GM20431 (cell line): ENCODE data around the gene HOXA13.

Source experiments
- in situ Hi-C: fragments of 300-500 bp; cut with MseI, MboI; formaldehyde crosslinking; loops from one replicate; pipeline ENCODE4 v1.15.0; 2020; ENCODE audit warnings: low sequenced_read_pairs; ENCODE audit not compliant: unreplicated experiment

The HOXA13 gene

GRCh38 chr7:27210441-27211083 lies 10.7 kb upstream of the HOXA13 start:
- in situ Hi-C loops = loop anchor here (25.0 kb wide), 1 partner anchor 352 kb away; no protein-coding TSS in a partner anchor

- in situ Hi-C loops = loop anchor here (10.0 to 25.0 kb wide), 2 partner anchors 352 to 715 kb away; no protein-coding TSS in a partner anchor
These were observed 10.1 kb upstream of the HOXA13 start for GRCh38 chr7:27209933-27210440.

DNA sequence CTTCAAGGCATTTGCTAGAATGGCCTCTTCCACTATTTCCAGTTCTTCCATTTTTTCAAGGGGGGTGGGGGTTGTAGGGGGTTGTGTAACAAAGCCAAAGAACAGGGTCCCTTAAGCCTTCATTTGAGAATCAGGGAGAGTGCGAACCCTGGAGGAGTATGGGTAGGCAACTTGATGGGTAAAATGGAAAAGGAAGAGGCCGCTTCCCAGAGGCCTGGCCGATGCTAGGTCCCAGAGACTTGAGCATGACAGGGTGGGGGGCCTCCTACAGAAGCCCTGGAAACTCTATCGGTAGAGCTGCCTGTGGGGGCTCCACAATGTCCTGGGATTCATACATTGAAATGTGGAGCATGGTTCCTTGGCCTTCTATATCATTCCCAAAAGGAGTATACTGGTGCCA lies 9.1 kb upstream of the HOXA13 start:
- in situ Hi-C loops = loop anchor here (10.0 to 25.0 kb wide), 2 partner anchors 353 to 716 kb away; no protein-coding TSS in a partner anchor

DNA sequence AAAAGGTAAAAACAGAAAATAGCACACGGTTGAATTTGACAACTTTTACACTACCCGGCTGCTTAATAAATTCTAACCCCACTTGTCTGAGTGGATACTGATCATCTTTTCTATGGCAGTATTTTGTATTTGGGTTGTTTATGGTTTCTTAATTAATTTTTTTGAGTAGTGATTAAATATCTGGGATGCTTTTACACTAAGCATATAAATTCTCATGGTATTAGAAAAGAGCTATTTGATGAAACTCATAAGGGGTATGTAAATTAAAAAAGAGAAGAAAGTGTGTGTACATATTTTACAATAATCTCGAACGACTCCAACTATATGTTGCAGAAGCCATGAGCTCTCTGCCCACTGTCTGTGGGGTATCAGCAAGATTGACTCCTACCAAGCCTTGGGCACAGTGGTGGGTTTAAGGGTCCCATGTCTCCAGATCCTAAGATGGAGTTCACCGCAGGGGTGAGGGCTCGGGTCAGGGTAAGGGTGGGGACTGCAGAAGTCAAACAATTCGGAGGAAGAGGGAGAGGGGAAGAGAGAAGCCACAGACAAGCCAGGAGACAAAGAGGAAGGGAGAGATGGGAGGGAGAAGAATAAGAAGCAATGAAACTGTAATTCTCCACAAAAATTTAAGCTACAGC lies 7.6 kb upstream of the HOXA13 start:
- in situ Hi-C loops = loop anchor here (10.0 to 25.0 kb wide), 2 partner anchors 355 to 717 kb away; no protein-coding TSS in a partner anchor

GRCh38 chr7:27205325-27206280 lies 5.7 kb upstream of the HOXA13 start:
- in situ Hi-C loops = loop anchor here (10.0 to 25.0 kb wide), 2 partner anchors 357 to 719 kb away; no protein-coding TSS in a partner anchor

- in situ Hi-C loops = loop anchor here (10.0 to 25.0 kb wide), 2 partner anchors 357 to 720 kb away; no protein-coding TSS in a partner anchor
These were observed 5.0 kb upstream of the HOXA13 start for GRCh38 chr7:27204851-27205322.

DNA sequence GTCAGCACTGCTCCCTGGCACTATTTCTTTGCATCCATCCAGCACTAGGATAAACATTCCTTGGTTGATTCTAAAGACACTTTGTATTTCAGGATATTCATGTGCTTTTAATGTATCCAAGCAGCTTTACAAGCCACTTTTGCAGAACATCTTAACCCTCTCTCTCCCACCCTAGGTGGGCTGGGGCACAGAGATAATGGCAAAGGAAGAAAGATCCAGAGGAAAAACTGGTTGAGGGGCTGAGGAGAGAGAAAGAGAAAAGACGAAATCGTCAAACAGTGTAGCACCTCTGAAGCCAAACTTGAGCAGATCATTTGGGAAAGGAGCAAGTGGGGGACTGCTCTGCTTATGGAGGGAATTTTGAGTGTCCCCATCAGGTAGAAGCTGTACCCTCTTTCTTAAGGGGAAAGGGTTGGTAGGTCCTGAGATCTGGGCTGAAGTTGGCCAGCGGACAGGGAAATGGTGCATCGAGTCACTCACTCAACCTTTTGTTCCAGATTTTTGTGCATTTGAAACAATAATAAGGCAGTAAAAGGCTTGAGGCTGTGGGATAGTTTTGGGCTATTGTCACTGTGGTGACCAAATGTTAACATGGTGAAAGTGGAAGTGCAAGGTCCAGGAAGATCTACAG lies 4.2 kb upstream of the HOXA13 start:
- in situ Hi-C loops = loop anchor here (10.0 to 25.0 kb wide), 2 partner anchors 358 to 721 kb away; no protein-coding TSS in a partner anchor

GRCh38 chr7:27203365-27203953 lies 3.6 kb upstream of the HOXA13 start:
- in situ Hi-C loops = loop anchor here (10.0 to 25.0 kb wide), 2 partner anchors 359 to 721 kb away; no protein-coding TSS in a partner anchor

- in situ Hi-C loops = loop anchor here (10.0 to 25.0 kb wide), 2 partner anchors 360 to 722 kb away; no protein-coding TSS in a partner anchor
These were observed 2.9 kb upstream of the HOXA13 start for GRCh38 chr7:27202862-27203134.

GRCh38 chr7:27202018-27202861 lies 2.3 kb upstream of the HOXA13 start:
- in situ Hi-C loops = loop anchor here (10.0 to 25.0 kb wide), 2 partner anchors 360 to 723 kb away; no protein-coding TSS in a partner anchor

DNA sequence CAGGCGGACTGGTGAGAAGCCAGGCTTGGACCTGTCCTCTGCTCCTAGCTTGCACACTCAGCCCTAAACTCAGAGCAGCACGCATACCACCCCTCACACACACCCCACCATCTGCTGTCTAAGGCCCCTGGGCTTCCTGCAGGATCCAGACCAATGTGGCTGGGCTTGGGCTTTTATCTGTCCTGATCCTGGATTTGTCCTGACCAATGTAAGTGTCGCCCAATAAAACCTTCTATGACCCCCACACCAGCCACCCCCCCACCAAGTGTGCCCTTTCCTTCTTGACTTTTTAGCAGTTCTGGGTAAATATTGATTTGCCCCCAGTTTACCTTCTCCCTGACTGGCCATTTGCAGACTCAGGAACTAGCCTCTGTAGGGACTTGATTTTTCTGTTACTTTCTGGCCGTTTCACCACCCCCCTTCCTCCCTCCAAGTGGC lies 1.7 kb upstream of the HOXA13 start:
- in situ Hi-C loops = loop anchor here (10.0 to 25.0 kb wide), 2 partner anchors 361 to 723 kb away; no protein-coding TSS in a partner anchor

GRCh38 chr7:27200761-27201579 lies 1.1 kb upstream of the HOXA13 start:
- in situ Hi-C loops = loop anchor here (10.0 to 25.0 kb wide), 2 partner anchors 361 to 724 kb away; no protein-coding TSS in a partner anchor

- in situ Hi-C loops = no loop called here
These were observed 755 bp downstream of the HOXA13 start for GRCh38 chr7:27198871-27199801.

DNA sequence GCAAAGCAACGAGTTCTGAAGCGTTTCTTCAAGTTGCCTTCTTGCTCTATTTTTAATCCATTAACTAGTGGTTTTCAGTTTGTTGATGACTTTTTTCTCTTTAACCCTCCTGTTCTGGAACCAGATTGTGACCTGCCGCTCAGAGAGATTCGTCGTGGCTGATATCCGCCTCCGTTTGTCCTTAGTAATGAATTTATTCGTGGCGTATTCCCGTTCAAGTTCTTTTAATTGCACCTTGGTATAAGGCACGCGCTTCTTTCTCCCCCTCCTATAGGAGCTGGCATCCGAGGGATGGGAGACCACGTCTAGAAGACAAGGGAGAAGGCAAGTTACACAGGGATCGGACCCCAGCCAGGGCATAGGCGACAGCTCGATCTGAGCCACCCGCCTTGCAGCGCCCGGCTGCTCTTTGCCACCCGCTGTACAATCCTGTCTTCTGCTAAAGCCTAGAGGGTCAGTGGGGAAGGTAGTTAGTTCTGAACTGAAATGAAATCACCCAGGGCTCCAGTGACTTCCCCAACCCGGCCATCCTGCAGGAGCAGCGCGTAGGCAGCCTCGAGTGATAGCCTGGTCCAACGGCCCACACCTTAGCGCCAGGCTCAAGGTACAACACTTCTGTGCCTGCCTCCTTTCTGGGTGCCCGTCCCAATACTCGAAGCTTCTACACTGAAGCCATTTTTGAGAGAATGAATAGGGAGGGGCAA lies 1.6 kb downstream of the HOXA13 start:
- in situ Hi-C loops = no loop called here
